Caco-2 (cell line): Measurements from ENCODE around the gene ACTN4. TPM values are rescaled to one million over a fixed set of nuclear protein-coding genes. Genes with fewer than 3 reads are reported as not detected.
A peak's percentile ranks its signal among the peaks of the same experiment; 100 is the strongest.

ENCODE experiments used
- BruUV-seq: library from RNA; stranded (reverse); fragments of 400-500 nt; replicated peaks from 2 replicates; lab custom pipeline; 2021; lab: Mats Ljungman, UMichigan
- CTCF ChIA-PET: fragments of 300-600 bp; sonication (Branson Sonifier 250); formaldehyde crosslinking; loops from one replicate; lab custom pipeline; 2022; ENCODE audit warnings: antibody characterized with exemption; lab: Charles Lee
- POLR2A ChIA-PET: fragments of 300-600 bp; sonication (Branson Sonifier 250); formaldehyde crosslinking; loops from one replicate; lab custom pipeline; 2022; ENCODE audit warnings: antibody characterized with exemption; lab: Charles Lee
- DNase-seq, 2 experiments: peaks; one replicate each; pipeline versions ENCODE4 v3.0.0 to v3.0.0-alpha.2; 2020 to 2022
- H3K27me3 ChIP-seq: replicated peaks from 2 replicates; pipeline ENCODE4 v1.6.0; 2011; ENCODE audit warnings: low read length; ENCODE audit not compliant: control insufficient read depth, insufficient read depth
- H3K36me3 ChIP-seq: 2 replicates; pipeline ENCODE4 v1.5.1; 2011; ENCODE audit warnings: low read length; ENCODE audit not compliant: control insufficient read depth, insufficient read depth
- H3K4me1 ChIP-seq: fragments of 250-450 bp; sonication (Bioruptor Pico); 2 replicates; pipeline ENCODE4 v1.5.1; 2020; ENCODE audit warnings: mild to moderate bottlenecking
- H3K4me3 ChIP-seq: 2 replicates; pipeline ENCODE4 v1.5.1; 2011; ENCODE audit warnings: low read depth, mild to moderate bottlenecking, control low read depth, low read length
- H3K9me3 ChIP-seq: fragments of 250-450 bp; sonication (Bioruptor Pico); 2 replicates; pipeline ENCODE4 v1.5.1; 2020; ENCODE audit warnings: mild to moderate bottlenecking, moderate library complexity
- H3K27ac Mint-ChIP-seq: one replicate; pipeline ENCODE4 v1.8.0; 2022; ENCODE audit warnings: mixed read lengths; ENCODE audit not compliant: unreplicated experiment
- H3K27me3 Mint-ChIP-seq: one replicate; pipeline ENCODE4 v1.8.0; 2022; ENCODE audit warnings: mixed read lengths; ENCODE audit not compliant: insufficient read depth, unreplicated experiment
- H3K36me3 Mint-ChIP-seq: one replicate; pipeline ENCODE4 v1.8.0; 2022; ENCODE audit warnings: mild to moderate bottlenecking, mixed read lengths; ENCODE audit not compliant: insufficient read depth, unreplicated experiment
- H3K4me1 Mint-ChIP-seq: one replicate; pipeline ENCODE4 v1.8.0; 2022; ENCODE audit warnings: low read depth, mixed read lengths; ENCODE audit not compliant: unreplicated experiment
- H3K4me3 Mint-ChIP-seq: one replicate; pipeline ENCODE4 v1.8.0; 2022; ENCODE audit warnings: mild to moderate bottlenecking, moderate library complexity, mixed read lengths; ENCODE audit not compliant: unreplicated experiment
- H3K9me3 Mint-ChIP-seq: one replicate; pipeline ENCODE4 v1.8.0; 2022; ENCODE audit warnings: mixed read lengths; ENCODE audit not compliant: unreplicated experiment
- intact Hi-C: fragments of 100-400 bp; cut with micrococcal nuclease; formaldehyde crosslinking; loops from one replicate; pipeline ENCODE4 v1.10.0; 2022; ENCODE audit not compliant: unreplicated experiment
- total RNA-seq: library from RNA; stranded (reverse); gene quantifications from 2 replicates; pipeline ENCODE4 v1.2.3, GENCODE V29; 2022
- TF ChIP-seq, protein P1 (sequence below), 2 experiments: fragments of 200-600 bp in 1 of 2; IDR thresholded peaks; 1 replicate in 1 of 2; 2 replicates in 1 of 2; pipeline versions ENCODE4 v1.5.1 to v1.8.0; 2011 to 2022; ENCODE audit warnings: antibody characterized with exemption in 1 of 2, control low read depth in 1 of 2, inconsistent platforms in 1 of 2, low read depth in 1 of 2, low read length in 1 of 2, mild to moderate bottlenecking in 1 of 2, moderate library complexity in 1 of 2; ENCODE audit not compliant: insufficient read depth in 1 of 2, severe bottlenecking in 1 of 2, unreplicated experiment in 1 of 2

The ACTN4 gene
- total RNA-seq, 1 experiment from 2014 or later: 605 TPM

DNA sequence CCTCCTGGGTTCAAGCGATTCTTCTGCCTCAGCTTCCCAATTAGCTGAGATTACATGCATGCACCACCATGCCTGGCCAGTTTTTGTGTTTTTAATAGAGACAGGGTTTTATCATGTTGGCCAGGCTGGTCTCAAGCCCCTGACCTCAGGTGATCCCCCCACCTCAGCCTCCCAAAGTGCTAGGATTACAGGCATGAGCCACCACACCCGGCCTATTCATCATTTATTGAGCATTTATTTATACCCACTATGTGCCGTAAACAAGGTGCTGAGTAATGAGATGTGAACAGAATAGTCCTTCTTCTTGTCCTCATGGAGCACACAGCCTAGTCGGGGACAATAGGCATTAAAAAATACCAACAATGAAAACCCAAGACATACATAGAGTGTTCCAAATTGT, 25.6 kb downstream of the ACTN4 start:
- no peak for DNase-seq
- intact Hi-C loops: no loop called here
- Histone ChIP-seq H3K36me3 (peaks cover 8% of the 10 kb centered on the region), H3K4me1 (peaks cover 70% of the 10 kb centered on the region), H3K9me3 (no peaks in the 10 kb centered on the region), H3K4me3 (no peak overlapping the region), H3K27me3 (no peaks in the 10 kb centered on the region)
- TF ChIP-seq, protein P1, sequence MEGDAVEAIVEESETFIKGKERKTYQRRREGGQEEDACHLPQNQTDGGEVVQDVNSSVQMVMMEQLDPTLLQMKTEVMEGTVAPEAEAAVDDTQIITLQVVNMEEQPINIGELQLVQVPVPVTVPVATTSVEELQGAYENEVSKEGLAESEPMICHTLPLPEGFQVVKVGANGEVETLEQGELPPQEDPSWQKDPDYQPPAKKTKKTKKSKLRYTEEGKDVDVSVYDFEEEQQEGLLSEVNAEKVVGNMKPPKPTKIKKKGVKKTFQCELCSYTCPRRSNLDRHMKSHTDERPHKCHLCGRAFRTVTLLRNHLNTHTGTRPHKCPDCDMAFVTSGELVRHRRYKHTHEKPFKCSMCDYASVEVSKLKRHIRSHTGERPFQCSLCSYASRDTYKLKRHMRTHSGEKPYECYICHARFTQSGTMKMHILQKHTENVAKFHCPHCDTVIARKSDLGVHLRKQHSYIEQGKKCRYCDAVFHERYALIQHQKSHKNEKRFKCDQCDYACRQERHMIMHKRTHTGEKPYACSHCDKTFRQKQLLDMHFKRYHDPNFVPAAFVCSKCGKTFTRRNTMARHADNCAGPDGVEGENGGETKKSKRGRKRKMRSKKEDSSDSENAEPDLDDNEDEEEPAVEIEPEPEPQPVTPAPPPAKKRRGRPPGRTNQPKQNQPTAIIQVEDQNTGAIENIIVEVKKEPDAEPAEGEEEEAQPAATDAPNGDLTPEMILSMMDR (IDR thresholded peaks at IDR 0.05; ENCODE audit: insufficient read depth in 1 of 2, low read depth in 1 of 2, low read length in 1 of 2, severe bottlenecking in 1 of 2, unreplicated experiment in 1 of 2): no peak
- no peak overlapping the region for H3K27ac Mint-ChIP-seq
- H3K4me3 Mint-ChIP-seq: no peak overlapping the region
- ChIA-PET CTCF (no interaction called here), POLR2A (no interaction called here)
- no TSS peak for BruUV-seq
- peaks cover 86% of the 10 kb centered on the region for H3K36me3 Mint-ChIP-seq
- no peaks in the 10 kb centered on the region for H3K9me3 Mint-ChIP-seq
- H3K27me3 Mint-ChIP-seq: no peaks in the 10 kb centered on the region
- peaks cover 64% of the 10 kb centered on the region for H3K4me1 Mint-ChIP-seq

DNA sequence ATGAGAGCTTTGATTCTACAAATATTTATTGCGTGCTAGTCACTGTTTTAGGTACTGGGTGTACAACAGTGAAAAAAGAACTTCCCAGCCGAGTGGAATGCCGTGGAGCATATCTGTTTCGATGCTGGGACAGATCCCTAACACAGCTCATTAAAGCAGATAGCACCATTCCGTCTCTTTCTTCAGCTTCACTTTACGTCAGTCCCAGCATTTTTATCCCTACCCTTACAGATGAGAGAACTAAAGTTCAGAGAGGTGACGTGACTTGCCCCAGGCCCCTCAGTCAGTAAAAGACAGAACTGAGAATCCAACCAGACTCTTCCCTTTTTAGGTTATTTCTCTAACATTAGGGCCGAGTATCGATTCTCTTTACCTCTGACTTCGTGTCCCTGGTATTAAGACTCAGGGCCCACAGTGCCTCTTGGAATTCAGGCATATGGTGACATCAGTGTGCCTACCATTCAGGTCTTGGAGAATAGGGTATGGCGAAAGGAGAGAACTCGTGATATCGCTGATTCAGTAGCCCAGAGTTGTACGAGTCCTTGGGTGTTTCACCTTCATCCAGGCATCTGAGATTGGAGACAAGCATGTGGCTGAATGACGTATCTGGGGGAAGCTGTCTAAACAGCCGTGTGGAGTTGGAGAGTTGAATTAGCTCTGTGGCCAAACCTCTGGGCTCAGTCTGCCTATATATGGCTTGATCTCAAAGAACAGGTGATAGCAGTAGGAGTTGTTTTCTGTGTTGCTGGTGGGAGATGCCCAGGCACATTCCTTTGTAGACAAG, 27.1 kb downstream of the ACTN4 start:
- H3K4me1 ChIP-seq: peaks cover 54% of the 10 kb centered on the region
- H3K36me3 Mint-ChIP-seq: peaks cover 86% of the 10 kb centered on the region
- BruUV-seq: no TSS peak
- no peaks in the 10 kb centered on the region for H3K9me3 ChIP-seq
- H3K9me3 Mint-ChIP-seq: no peaks in the 10 kb centered on the region
- TF ChIP-seq, protein P1 (IDR thresholded peaks at IDR 0.05; ENCODE audit: insufficient read depth in 1 of 2, low read depth in 1 of 2, low read length in 1 of 2, severe bottlenecking in 1 of 2, unreplicated experiment in 1 of 2): no peak
- intact Hi-C loops: no loop called here
- H3K4me1 Mint-ChIP-seq: peaks cover 63% of the 10 kb centered on the region
- H3K27ac Mint-ChIP-seq: peak overlapping the region; percentile 61
- H3K36me3 ChIP-seq: peaks cover 7% of the 10 kb centered on the region
- no peak overlapping the region for H3K4me3 ChIP-seq
- DNase-seq: no peak
- no peak overlapping the region for H3K4me3 Mint-ChIP-seq
- no peaks in the 10 kb centered on the region for H3K27me3 ChIP-seq
- CTCF ChIA-PET: interaction anchor here (0.5 to 0.8 kb wide), 2 partner anchors 12 to 38 kb away, joined by 3 read pairs; no protein-coding TSS in a partner anchor
- no peaks in the 10 kb centered on the region for H3K27me3 Mint-ChIP-seq
- POLR2A ChIA-PET: no interaction called here

DNA sequence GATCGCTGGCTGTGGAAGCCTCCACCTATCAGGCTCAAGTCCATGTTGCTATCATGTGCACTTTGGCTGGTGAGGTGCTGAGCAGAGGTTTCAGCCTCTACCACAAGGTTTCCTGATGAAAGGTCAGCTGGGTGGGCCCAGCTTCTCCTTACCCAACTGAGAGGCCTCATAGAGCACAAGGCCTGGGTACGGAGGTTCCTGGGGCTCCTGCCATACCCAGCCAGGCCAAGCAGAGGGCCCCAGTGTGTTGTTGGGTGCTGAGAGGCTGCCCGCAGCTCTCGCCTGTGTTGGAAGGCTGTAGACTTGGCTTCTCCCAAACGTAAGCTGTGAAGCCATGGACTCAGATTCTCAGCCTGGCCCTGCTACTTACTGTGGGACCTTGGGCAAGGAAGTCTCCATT, 28.2 kb downstream of the ACTN4 start:
- Mint-ChIP-seq H3K27ac (peak overlapping the region; percentile 61), H3K4me1 (peaks cover 63% of the 10 kb centered on the region), H3K27me3 (no peaks in the 10 kb centered on the region), H3K4me3 (no peak overlapping the region), H3K36me3 (peaks cover 87% of the 10 kb centered on the region), H3K9me3 (no peaks in the 10 kb centered on the region)
- no peak for DNase-seq
- H3K4me1 ChIP-seq: peaks cover 45% of the 10 kb centered on the region
- intact Hi-C loops: no loop called here
- peaks cover 9% of the 10 kb centered on the region for H3K36me3 ChIP-seq
- no peaks in the 10 kb centered on the region for H3K9me3 ChIP-seq
- CTCF ChIA-PET: interaction anchor here (0.7 kb wide), 2 partner anchors 8 to 11 kb away, joined by 3 to 6 read pairs; no protein-coding TSS in a partner anchor
- TF ChIP-seq, protein P1 (IDR thresholded peaks at IDR 0.05; ENCODE audit: insufficient read depth in 1 of 2, low read depth in 1 of 2, low read length in 1 of 2, severe bottlenecking in 1 of 2, unreplicated experiment in 1 of 2): no peak
- BruUV-seq: no TSS peak
- H3K4me3 ChIP-seq: no peak overlapping the region
- POLR2A ChIA-PET: no interaction called here
- H3K27me3 ChIP-seq: no peaks in the 10 kb centered on the region
